ENCODE data around the gene HSD17B4. TPM values are rescaled to one million over a fixed set of nuclear protein-coding genes. Genes with fewer than 3 reads are reported as not detected.

Gene HSD17B4
- total and polyA plus RNA-seq, 9 of the 15 experiments (the other 6 are each of a cell fraction or from before 2014, with no cell fraction given): 50.6 to 187 (median 94.6) TPM

- TF ChIP-seq ZBTB11 (CRISPR knock-in tag; IDR thresholded peaks at IDR 0.05) (no peak), ZNF449 (CRISPR knock-in tag; IDR thresholded peaks at IDR 0.05) (no peak), HIVEP1 (CRISPR knock-in tag; IDR thresholded peaks at IDR 0.05) (no peak), POLR2H (tag; IDR thresholded peaks at IDR 0.05; ENCODE audit: low read depth) (peak; percentile 11; the same call in 1 of the 2 replicates), EP300 (IDR thresholded peaks at IDR 0.05; ENCODE audit: low read length) (0 out of 2 replicates have a peak, but pooled peaks have one; percentile 9), SAFB (IDR thresholded peaks at IDR 0.05; ENCODE audit: borderline replicate concordance, low read depth, low read length) (no peak), THRAP3 (IDR thresholded peaks at IDR 0.05; ENCODE audit: borderline replicate concordance) (no peak), ZNF589 (CRISPR knock-in tag; IDR thresholded peaks at IDR 0.05; ENCODE audit: low read depth) (no peak), NR3C1 (CRISPR knock-in tag; IDR thresholded peaks at IDR 0.05) (no peak), RNF2 (IDR thresholded peaks at IDR 0.05) (peak; percentile 54; the same call in 1 of the 2 replicates), STAG1 (CRISPR knock-in tag; IDR thresholded peaks at IDR 0.05; ENCODE audit: borderline replicate concordance) (no peak), ATF3 (IDR thresholded peaks at IDR 0.05) (peak; percentile 78), ATF3 (CRISPR knock-in tag; conservative IDR thresholded peaks at IDR 0.05) (no peak), ZNF253 (CRISPR knock-in tag; conservative IDR thresholded peaks at IDR 0.05) (no peak), SRSF1 (IDR thresholded peaks at IDR 0.05; ENCODE audit: low read depth, low read length) (no peak), ZBTB43 (CRISPR knock-in tag; IDR thresholded peaks at IDR 0.05) (no peak), THAP7 (CRISPR knock-in tag; IDR thresholded peaks at IDR 0.05) (no peak)
Measured at GRCh38 chr5:119417891-119418605, 34.2 kb upstream of the HSD17B4 start (continued).
